ACC112 (cell line): ENCODE measurements around the gene CREB1.

Experiments
- H2AFZ ChIP-seq: fragments of 200-600 bp; sonication (generic); one replicate; pipeline ENCODE4 v1.6.0; 2017; ENCODE audit warnings: antibody characterized with exemption, low read length; ENCODE audit not compliant: unreplicated experiment
- H3K27ac ChIP-seq: fragments of 200-600 bp; sonication (generic); 2 replicates; pipeline ENCODE4 v1.5.1; 2014; ENCODE audit warnings: low read depth, mild to moderate bottlenecking, antibody characterized with exemption, low read length, moderate library complexity
- H3K27me3 ChIP-seq: fragments of 200-600 bp; sonication (generic); 2 replicates; pipeline ENCODE4 v1.6.1; 2014; ENCODE audit warnings: mild to moderate bottlenecking, antibody characterized with exemption, low read length, moderate library complexity, mixed read lengths; ENCODE audit not compliant: insufficient read depth
- H3K36me3 ChIP-seq: fragments of 200-600 bp; sonication (generic); 2 replicates; pipeline ENCODE4 v1.6.1; 2016; ENCODE audit warnings: mild to moderate bottlenecking, antibody characterized with exemption, low read length, moderate library complexity, mixed read lengths; ENCODE audit not compliant: insufficient read depth
- H3K4me1 ChIP-seq: fragments of 200-600 bp; sonication (generic); one replicate; pipeline ENCODE4 v1.6.1; 2016; ENCODE audit warnings: low read length, mixed read lengths; ENCODE audit not compliant: insufficient read depth, unreplicated experiment, control insufficient read depth
- H3K4me3 ChIP-seq: fragments of 200-600 bp; sonication (generic); 2 replicates; pipeline ENCODE4 v1.5.1; 2014; ENCODE audit warnings: mild to moderate bottlenecking, low read depth, low read length
- H3K79me2 ChIP-seq: fragments of 200-600 bp; sonication (generic); one replicate; pipeline ENCODE4 v1.6.0; 2016; ENCODE audit warnings: low read length; ENCODE audit not compliant: control insufficient read depth, unreplicated experiment, insufficient read depth

CREB1 gene

DNA sequence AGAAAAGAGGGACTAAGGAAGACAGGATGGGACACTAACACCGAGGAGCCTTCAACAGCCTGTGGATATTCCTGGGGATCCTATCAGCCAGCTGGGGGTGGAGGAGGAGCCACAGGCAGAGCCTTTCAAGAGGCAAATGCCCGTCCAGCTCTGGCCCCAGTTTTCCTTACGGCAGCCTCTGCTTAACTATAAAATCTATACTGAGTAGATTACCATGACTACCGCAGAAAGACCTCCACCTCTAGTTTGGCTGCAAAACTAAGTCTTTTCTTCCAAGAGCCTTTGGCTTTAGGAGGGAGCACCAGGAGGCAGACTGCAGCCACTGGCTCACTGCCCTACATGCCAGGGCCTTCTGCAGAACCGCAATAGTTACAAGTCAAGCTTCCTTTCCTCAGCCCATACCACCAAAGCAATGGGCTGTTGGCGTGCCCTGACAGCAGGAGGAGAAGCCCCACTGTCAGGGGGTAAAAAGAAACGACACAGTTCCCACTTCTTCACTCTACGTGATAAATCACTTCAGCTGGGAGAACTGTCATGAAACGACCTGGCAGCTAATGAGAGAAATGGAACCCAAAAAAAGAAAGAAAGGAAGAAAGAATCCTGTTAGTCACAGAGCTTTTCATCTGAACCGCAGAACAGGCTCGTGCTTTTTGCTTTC, 25.1 kb upstream of the CREB1 start:
- no peaks in the 10 kb centered on the region for H3K79me2 ChIP-seq
- no peaks in the 10 kb centered on the region for H3K27me3 ChIP-seq
- H2AFZ ChIP-seq: peak overlapping the region; percentile 60
- peak overlapping the region; percentile 9; the same call in 1 of the 2 replicates for H3K4me3 ChIP-seq
- peaks cover 50% of the 10 kb centered on the region for H3K4me1 ChIP-seq
- no peaks in the 10 kb centered on the region for H3K36me3 ChIP-seq
- H3K27ac ChIP-seq: peak overlapping the region; percentile 87

GRCh38 chr2:207505171-207505570, 24.6 kb upstream of the CREB1 start:
- H3K27ac ChIP-seq: peak overlapping the region; percentile 87
- H3K79me2 ChIP-seq: no peaks in the 10 kb centered on the region
- no peaks in the 10 kb centered on the region for H3K27me3 ChIP-seq
- H3K4me1 ChIP-seq: peaks cover 48% of the 10 kb centered on the region
- H3K4me3 ChIP-seq: peak overlapping the region; percentile 9; the same call in 1 of the 2 replicates
- peak overlapping the region; percentile 60 for H2AFZ ChIP-seq
- no peaks in the 10 kb centered on the region for H3K36me3 ChIP-seq

DNA sequence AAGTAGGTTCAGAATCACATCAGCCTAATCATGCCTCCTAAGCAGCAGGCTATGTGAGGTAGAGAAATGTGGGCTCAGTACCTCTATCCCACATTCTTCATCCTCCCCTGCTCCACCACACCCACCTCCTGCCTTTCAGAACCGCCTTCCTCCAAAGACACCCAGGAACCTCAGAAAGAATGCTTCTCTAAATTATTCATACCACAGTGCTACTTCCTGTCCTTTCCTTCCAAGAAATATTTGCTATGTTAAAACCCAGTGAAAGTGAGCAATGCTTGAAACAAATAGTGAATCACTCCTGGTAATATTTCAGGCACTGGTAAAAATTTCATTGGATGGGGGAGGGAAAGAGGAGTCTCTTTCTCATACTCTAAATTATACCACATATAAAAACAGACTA, 24.0 kb upstream of the CREB1 start:
- H3K27ac ChIP-seq: peak overlapping the region; percentile 87
- H3K4me1 ChIP-seq: peaks cover 42% of the 10 kb centered on the region
- no peaks in the 10 kb centered on the region for H3K36me3 ChIP-seq
- H3K79me2 ChIP-seq: no peaks in the 10 kb centered on the region
- H2AFZ ChIP-seq: peak overlapping the region; percentile 10
- H3K27me3 ChIP-seq: no peaks in the 10 kb centered on the region
- peak overlapping the region; percentile 9; the same call in 1 of the 2 replicates for H3K4me3 ChIP-seq

- Histone ChIP-seq H2AFZ (peak overlapping the region; percentile 10), H3K27ac (peak overlapping the region; percentile 87), H3K79me2 (no peaks in the 10 kb centered on the region), H3K27me3 (no peaks in the 10 kb centered on the region), H3K4me1 (peaks cover 42% of the 10 kb centered on the region), H3K4me3 (peak overlapping the region; percentile 17; the same call in 1 of the 2 replicates), H3K36me3 (no peaks in the 10 kb centered on the region)
These were observed 23.3 kb upstream of the CREB1 start for GRCh38 chr2:207506426-207506825.

DNA sequence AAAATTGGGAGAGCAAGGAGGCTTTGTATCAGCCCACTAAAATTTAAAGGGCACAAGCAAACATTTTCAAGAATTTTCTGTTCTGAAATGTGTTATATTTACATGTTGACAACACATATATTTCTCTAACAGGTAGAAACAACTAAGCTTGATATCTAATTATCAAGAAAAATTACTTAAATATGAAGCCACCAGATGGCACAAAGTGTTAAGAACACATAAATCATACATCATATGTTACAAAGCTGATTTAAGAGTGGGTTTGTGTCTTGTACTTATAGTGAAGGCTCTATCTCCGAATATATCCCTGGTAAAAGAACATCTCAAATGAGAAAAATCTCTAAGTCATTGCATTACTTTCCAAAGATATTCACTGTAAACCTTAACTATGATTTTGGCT, 19.6 kb upstream of the CREB1 start:
- Histone ChIP-seq H3K27me3 (no peaks in the 10 kb centered on the region), H3K36me3 (no peaks in the 10 kb centered on the region), H3K79me2 (no peaks in the 10 kb centered on the region), H3K27ac (no peak overlapping the region), H3K4me3 (no peak overlapping the region), H3K4me1 (peaks cover 45% of the 10 kb centered on the region), H2AFZ (no peak overlapping the region)

DNA sequence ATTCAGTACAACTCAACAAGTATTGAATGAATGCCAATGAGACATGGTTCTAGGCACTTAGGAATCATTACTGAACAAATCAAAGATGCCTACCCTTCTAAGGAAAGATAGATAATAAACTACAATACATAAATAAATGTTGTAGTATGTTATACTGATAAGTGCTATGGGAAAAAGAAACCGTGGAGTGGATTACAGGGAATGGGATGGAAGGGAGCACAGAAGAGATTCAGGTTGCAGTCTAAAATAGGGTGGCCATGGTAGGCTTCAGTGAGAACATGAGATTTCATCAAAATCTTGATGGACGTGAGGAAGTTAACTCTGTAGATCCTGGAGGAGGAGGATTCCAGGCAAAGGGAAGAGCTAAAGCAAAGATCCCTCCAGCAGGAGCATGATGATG, 17.9 kb upstream of the CREB1 start:
- Histone ChIP-seq H2AFZ (no peak overlapping the region), H3K79me2 (no peaks in the 10 kb centered on the region), H3K4me1 (peaks cover 46% of the 10 kb centered on the region), H3K27me3 (no peaks in the 10 kb centered on the region), H3K27ac (no peak overlapping the region), H3K4me3 (no peak overlapping the region), H3K36me3 (no peaks in the 10 kb centered on the region)

DNA sequence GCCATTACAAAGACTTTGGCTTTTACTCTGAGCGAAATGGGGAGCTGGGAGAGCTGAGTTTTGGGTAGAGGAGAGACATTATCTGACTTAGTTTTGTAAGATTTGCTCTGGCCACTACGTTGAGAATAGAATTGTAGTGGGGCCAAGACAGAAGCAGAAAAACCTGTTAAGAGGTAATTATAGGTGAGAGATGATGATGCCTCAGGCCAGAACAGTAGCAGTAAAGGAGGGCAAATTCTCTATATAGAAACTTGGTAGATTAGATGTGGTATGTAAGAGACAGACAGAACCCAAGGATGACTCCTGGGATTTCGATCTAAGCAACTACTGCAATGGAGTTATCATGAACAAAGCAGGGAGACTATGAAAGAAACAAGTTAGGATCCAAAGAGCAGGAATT, 17.4 kb upstream of the CREB1 start:
- no peaks in the 10 kb centered on the region for H3K36me3 ChIP-seq
- H3K27ac ChIP-seq: peak overlapping the region; percentile 96
- no peaks in the 10 kb centered on the region for H3K27me3 ChIP-seq
- no peaks in the 10 kb centered on the region for H3K79me2 ChIP-seq
- no peak overlapping the region for H2AFZ ChIP-seq
- peaks cover 46% of the 10 kb centered on the region for H3K4me1 ChIP-seq
- H3K4me3 ChIP-seq: no peak overlapping the region

- Histone ChIP-seq H3K27ac (peak overlapping the region; percentile 96), H3K36me3 (no peaks in the 10 kb centered on the region; the same call in 1 of the 2 replicates), H3K79me2 (no peaks in the 10 kb centered on the region), H3K27me3 (no peaks in the 10 kb centered on the region), H2AFZ (peak overlapping the region; percentile 41), H3K4me3 (peak overlapping the region; percentile 52), H3K4me1 (peaks cover 46% of the 10 kb centered on the region)
These were observed 16.1 kb upstream of the CREB1 start for GRCh38 chr2:207513551-207514257.

GRCh38 chr2:207514451-207514850, 15.3 kb upstream of the CREB1 start:
- H2AFZ ChIP-seq: peak overlapping the region; percentile 27
- H3K27me3 ChIP-seq: no peaks in the 10 kb centered on the region
- no peaks in the 10 kb centered on the region; the same call in 1 of the 2 replicates for H3K36me3 ChIP-seq
- peak overlapping the region; percentile 52 for H3K4me3 ChIP-seq
- peak overlapping the region; percentile 96 for H3K27ac ChIP-seq
- H3K4me1 ChIP-seq: peaks cover 46% of the 10 kb centered on the region
- H3K79me2 ChIP-seq: no peaks in the 10 kb centered on the region

GRCh38 chr2:207515671-207516070, 14.1 kb upstream of the CREB1 start:
- Histone ChIP-seq H3K4me3 (no peak overlapping the region), H3K79me2 (no peaks in the 10 kb centered on the region), H2AFZ (no peak overlapping the region), H3K36me3 (peaks cover 3% of the 10 kb centered on the region; the same call in 1 of the 2 replicates), H3K27ac (peak overlapping the region; percentile 96), H3K4me1 (peaks cover 46% of the 10 kb centered on the region), H3K27me3 (no peaks in the 10 kb centered on the region)

DNA sequence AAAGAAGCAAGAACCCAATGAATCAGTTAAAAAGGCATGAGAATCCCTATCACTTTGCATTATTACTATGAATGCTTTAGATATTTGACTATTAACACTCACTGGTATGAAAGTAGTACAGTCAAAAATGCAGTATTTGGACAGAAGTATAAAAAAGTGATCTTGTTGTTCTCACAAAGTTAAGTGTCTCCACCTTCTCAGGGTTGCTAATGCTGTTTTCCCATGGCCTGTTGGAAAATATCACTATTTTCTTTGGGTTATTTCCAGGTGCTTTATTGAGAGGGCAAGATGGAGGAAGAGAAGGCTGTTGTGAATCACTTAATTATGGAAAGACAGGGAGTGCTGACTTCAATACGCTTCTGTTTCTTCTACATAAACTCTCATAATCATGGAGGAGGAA, 13.6 kb upstream of the CREB1 start:
- peak overlapping the region; percentile 4 for H2AFZ ChIP-seq
- no peak overlapping the region for H3K4me3 ChIP-seq
- peaks cover 3% of the 10 kb centered on the region; the same call in 1 of the 2 replicates for H3K36me3 ChIP-seq
- H3K27ac ChIP-seq: peak overlapping the region; percentile 96
- H3K79me2 ChIP-seq: no peaks in the 10 kb centered on the region
- H3K4me1 ChIP-seq: peaks cover 46% of the 10 kb centered on the region
- no peaks in the 10 kb centered on the region for H3K27me3 ChIP-seq
